BJ (cell line): ENCODE results near the gene HEXA. TPM values are rescaled to one million over a fixed set of nuclear protein-coding genes. Genes with fewer than 3 reads are reported as not detected.
"Not testable (repeated sequence)": the region's sequence is repeated elsewhere in the genome, so short reads cannot be mapped to it uniquely, and the experiment has no call there.

Experiments used
- CTCF ChIA-PET: fragments of 350-600 bp; formaldehyde crosslinking; extraction: SDS; loops from one replicate; lab custom pipeline; 2021; ENCODE audit warnings: antibody characterized with exemption, inconsistent platforms; lab: Yijun Ruan, JAX
- POLR2A ChIA-PET: fragments of 300-600 bp; sonication (Branson Sonifier 250); formaldehyde crosslinking; extraction: SDS; loops from one replicate; lab custom pipeline; 2021; ENCODE audit warnings: antibody characterized with exemption; lab: Charles Lee
- DNase-seq: peaks from one replicate; pipeline ENCODE4 v3.0.0-alpha.2; 2011; ENCODE audit warnings: low read depth
- H3K27me3 ChIP-seq: 2 replicates; pipeline ENCODE4 v1.6.0; 2011; ENCODE audit warnings: low read length; ENCODE audit not compliant: control insufficient read depth, insufficient read depth
- H3K36me3 ChIP-seq: 2 replicates; pipeline ENCODE4 v1.5.1; 2011; ENCODE audit warnings: low read length; ENCODE audit not compliant: control insufficient read depth, insufficient read depth
- H3K4me3 ChIP-seq: 2 replicates; pipeline ENCODE4 v1.5.1; 2011; ENCODE audit warnings: low read depth, mild to moderate bottlenecking, control low read depth, low read length
- CTCF ChIP-seq: IDR thresholded peaks from 2 replicates; pipeline ENCODE4 v1.5.1; 2011; ENCODE audit warnings: low read depth, mild to moderate bottlenecking, control low read depth, inconsistent platforms, low read length, moderate library complexity; ENCODE audit not compliant: insufficient read depth
- polyA plus RNA-seq: library from polyadenylated mRNA; depleted of rRNA; stranded (reverse); fragments of >200 nt; gene quantifications from 2 replicates; pipeline ENCODE4 v1.2.3, GENCODE V29; 2011

HEXA gene
- polyA plus RNA-seq, 1 experiment = 272 TPM

GRCh38 chr15:72404356-72404755, 28.5 kb upstream of the HEXA start:
- no peak for DNase-seq
- peaks cover 6% of the 10 kb centered on the region; the same call in 1 of the 2 replicates for H3K27me3 ChIP-seq
- no peaks in the 10 kb centered on the region for H3K36me3 ChIP-seq
- POLR2A ChIA-PET = no interaction called here
- H3K4me3 ChIP-seq = no peak overlapping the region
- no peak for TF ChIP-seq CTCF
- CTCF ChIA-PET = interaction anchor here (0.5 to 1.5 kb wide), 2 partner anchors 10 to 39 kb away, joined by 3 to 5 read pairs; no protein-coding TSS in a partner anchor

- no peak overlapping the region for H3K4me3 ChIP-seq
- no peaks in the 10 kb centered on the region for H3K36me3 ChIP-seq
- TF ChIP-seq CTCF = no peak
- no peak for DNase-seq
- ChIA-PET POLR2A (no interaction called here), CTCF (interaction anchor here (0.9 kb wide), 1 partner anchor 34 kb away, joined by 3 read pairs; no protein-coding TSS in a partner anchor)
- H3K27me3 ChIP-seq = peaks cover 4% of the 10 kb centered on the region; the same call in 1 of the 2 replicates
These were observed 26.9 kb upstream of the HEXA start for GRCh38 chr15:72402726-72403125.

GRCh38 chr15:72398648-72399047, 22.8 kb upstream of the HEXA start:
- Histone ChIP-seq H3K4me3 (no peak overlapping the region), H3K36me3 (no peaks in the 10 kb centered on the region), H3K27me3 (peaks cover 1% of the 10 kb centered on the region; the same call in 1 of the 2 replicates)
- no peak for DNase-seq
- no peak for TF ChIP-seq CTCF
- ChIA-PET CTCF (no interaction called here), POLR2A (no interaction called here)

GRCh38 chr15:72397796-72398588, 22.2 kb upstream of the HEXA start, which contains the start of gene TMEM202:
TSS of gene TMEM202 (plus strand) at chr15:72398305. CDS start at chr15:72398327, 22 bp downstream.
- Histone ChIP-seq H3K4me3 (no peak within 1 kb of the TSS), H3K27me3 (peaks cover 1% of the 10 kb centered on the region; the same call in 1 of the 2 replicates), H3K36me3 (no peaks in the 10 kb centered on the region)
- POLR2A ChIA-PET = no interaction called here
- TF ChIP-seq CTCF = no peak
- DNase-seq = no peak
- CTCF ChIA-PET = no interaction called here

GRCh38 chr15:72396331-72396730, 20.5 kb upstream of the HEXA start:
- CTCF ChIA-PET, POLR2A ChIA-PET: not testable (repeated sequence)

More at GRCh38 chr15:72396331-72396730, 20.5 kb upstream of the HEXA start:
- H3K4me3 ChIP-seq, DNase-seq, H3K27me3 ChIP-seq, H3K36me3 ChIP-seq: not testable (repeated sequence)
